HG03571 (cell line): ENCODE measurements around the gene EEF1B2.
"Not testable (repeated sequence)": the region's sequence is repeated elsewhere in the genome, so short reads cannot be mapped to it uniquely, and the experiment has no call there.

ENCODE experiments used
- ATAC-seq: cut with Tn5 transposase; IDR thresholded peaks from one replicate; pipeline ENCODE4 v1.9.1; 2021; ENCODE audit not compliant: unreplicated experiment

EEF1B2 gene

GRCh38 chr2:206163251-206163880 lies 3.7 kb downstream of the EEF1B2 start:
- ATAC-seq = no peak

GRCh38 chr2:206164261-206164862 lies 4.7 kb downstream of the EEF1B2 start:
- ATAC-seq = no peak

- ATAC-seq = not testable (repeated sequence)
Measured at GRCh38 chr2:206168230-206168629, 8.5 kb downstream of the EEF1B2 start.

GRCh38 chr2:206171624-206172397 lies 12.1 kb downstream of the EEF1B2 start:
- ATAC-seq = not testable (repeated sequence)

GRCh38 chr2:206173147-206173546 lies 13.5 kb downstream of the EEF1B2 start:
- no peak for ATAC-seq

GRCh38 chr2:206176121-206176520 lies 16.4 kb downstream of the EEF1B2 start:
- no peak for ATAC-seq

GRCh38 chr2:206176901-206177300 lies 17.2 kb downstream of the EEF1B2 start:
- no peak for ATAC-seq

- ATAC-seq = not testable (repeated sequence)
Measured at GRCh38 chr2:206181526-206181925, 21.8 kb downstream of the EEF1B2 start.

- no peak for ATAC-seq
Measured at GRCh38 chr2:206189691-206190090, 30.0 kb downstream of the EEF1B2 start.

- ATAC-seq = no peak
Measured at GRCh38 chr2:206190111-206190510, 30.4 kb downstream of the EEF1B2 start.

GRCh38 chr2:206190689-206191088 lies 31.0 kb downstream of the EEF1B2 start:
- ATAC-seq = no peak

GRCh38 chr2:206192157-206192556 lies 32.5 kb downstream of the EEF1B2 start:
- no peak for ATAC-seq

- ATAC-seq = no peak
Measured at GRCh38 chr2:206193671-206194357, 34.1 kb downstream of the EEF1B2 start.

- ATAC-seq = no peak
Measured at GRCh38 chr2:206198677-206199076, 39.0 kb downstream of the EEF1B2 start.

GRCh38 chr2:206201075-206201848 lies 41.6 kb downstream of the EEF1B2 start:
- ATAC-seq = no peak

GRCh38 chr2:206202446-206202845 lies 42.8 kb downstream of the EEF1B2 start:
- no peak for ATAC-seq

GRCh38 chr2:206203331-206203730 lies 43.6 kb downstream of the EEF1B2 start:
- ATAC-seq = no peak

- ATAC-seq = no peak
Measured at GRCh38 chr2:206204710-206205109, 45.0 kb downstream of the EEF1B2 start.

- ATAC-seq = not testable (repeated sequence)
Measured at GRCh38 chr2:206207316-206207715, 47.6 kb downstream of the EEF1B2 start.

- ATAC-seq = no peak
Measured at GRCh38 chr2:206208900-206209299, 49.2 kb downstream of the EEF1B2 start.
